ENCODE data around the gene MYO5B. TPM values are rescaled to one million over a fixed set of nuclear protein-coding genes. Genes with fewer than 3 reads are reported as not detected.

The MYO5B gene
- total RNA-seq, 1 donor from 2014 or later: 22.6 TPM

DNA sequence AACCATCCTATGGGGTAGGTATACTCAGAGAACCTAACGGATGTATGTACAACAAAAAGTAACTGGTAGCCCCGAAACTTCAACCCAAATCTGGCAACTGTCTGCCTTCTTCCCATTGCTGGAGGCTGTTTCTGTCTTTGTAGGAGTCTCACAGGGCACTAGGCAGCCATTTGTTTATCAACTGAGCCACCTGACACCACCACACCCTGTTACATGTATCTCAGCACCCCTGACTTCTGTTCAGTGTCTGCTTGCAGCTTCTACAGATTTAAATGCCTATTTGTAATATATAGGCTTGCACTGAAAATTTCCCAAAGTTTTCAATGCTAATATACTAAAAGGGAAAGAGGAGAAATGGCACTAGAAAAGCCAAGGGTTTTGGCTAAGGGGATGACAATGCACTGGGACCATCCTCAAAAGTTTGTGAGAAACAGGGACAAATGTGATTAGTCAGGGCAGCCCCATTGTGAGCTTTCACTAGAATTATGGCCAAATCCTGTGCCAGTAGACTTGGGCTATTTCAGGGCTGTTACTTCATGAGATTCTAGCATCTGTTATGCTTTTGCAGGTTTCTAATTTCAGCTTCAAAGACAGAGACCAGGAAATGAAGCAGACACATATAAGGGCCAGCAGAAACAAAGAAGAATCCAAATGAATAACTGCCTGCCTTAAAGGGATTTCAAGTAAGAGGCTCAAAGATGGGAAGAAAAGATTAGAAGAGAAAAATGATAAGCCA is 103.3 kb downstream of the MYO5B start:
- Histone ChIP-seq H3K27ac (no peak overlapping the region), H3K4me1 (peaks cover 9% of the 10 kb centered on the region), H3K4me3 (no peak overlapping the region), H3K36me3 (no peaks in the 10 kb centered on the region), H3K9me3 (no peaks in the 10 kb centered on the region), H3K27me3 (no peaks in the 10 kb centered on the region)
- intact Hi-C loops (cut with DNase I): no loop called here
- TF ChIP-seq POLR2A (IDR thresholded peaks at IDR 0.05): no peak
- TF ChIP-seq, protein P1, sequence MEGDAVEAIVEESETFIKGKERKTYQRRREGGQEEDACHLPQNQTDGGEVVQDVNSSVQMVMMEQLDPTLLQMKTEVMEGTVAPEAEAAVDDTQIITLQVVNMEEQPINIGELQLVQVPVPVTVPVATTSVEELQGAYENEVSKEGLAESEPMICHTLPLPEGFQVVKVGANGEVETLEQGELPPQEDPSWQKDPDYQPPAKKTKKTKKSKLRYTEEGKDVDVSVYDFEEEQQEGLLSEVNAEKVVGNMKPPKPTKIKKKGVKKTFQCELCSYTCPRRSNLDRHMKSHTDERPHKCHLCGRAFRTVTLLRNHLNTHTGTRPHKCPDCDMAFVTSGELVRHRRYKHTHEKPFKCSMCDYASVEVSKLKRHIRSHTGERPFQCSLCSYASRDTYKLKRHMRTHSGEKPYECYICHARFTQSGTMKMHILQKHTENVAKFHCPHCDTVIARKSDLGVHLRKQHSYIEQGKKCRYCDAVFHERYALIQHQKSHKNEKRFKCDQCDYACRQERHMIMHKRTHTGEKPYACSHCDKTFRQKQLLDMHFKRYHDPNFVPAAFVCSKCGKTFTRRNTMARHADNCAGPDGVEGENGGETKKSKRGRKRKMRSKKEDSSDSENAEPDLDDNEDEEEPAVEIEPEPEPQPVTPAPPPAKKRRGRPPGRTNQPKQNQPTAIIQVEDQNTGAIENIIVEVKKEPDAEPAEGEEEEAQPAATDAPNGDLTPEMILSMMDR (IDR thresholded peaks at IDR 0.05): no peak
- no peak for TF ChIP-seq POLR2AphosphoS5 (IDR thresholded peaks at IDR 0.05; ENCODE audit: insufficient read depth in 1 of 2, low read depth in 1 of 2)
- no peak for DNase-seq (ENCODE audit: extremely low spot score in 2 of 2)

DNA sequence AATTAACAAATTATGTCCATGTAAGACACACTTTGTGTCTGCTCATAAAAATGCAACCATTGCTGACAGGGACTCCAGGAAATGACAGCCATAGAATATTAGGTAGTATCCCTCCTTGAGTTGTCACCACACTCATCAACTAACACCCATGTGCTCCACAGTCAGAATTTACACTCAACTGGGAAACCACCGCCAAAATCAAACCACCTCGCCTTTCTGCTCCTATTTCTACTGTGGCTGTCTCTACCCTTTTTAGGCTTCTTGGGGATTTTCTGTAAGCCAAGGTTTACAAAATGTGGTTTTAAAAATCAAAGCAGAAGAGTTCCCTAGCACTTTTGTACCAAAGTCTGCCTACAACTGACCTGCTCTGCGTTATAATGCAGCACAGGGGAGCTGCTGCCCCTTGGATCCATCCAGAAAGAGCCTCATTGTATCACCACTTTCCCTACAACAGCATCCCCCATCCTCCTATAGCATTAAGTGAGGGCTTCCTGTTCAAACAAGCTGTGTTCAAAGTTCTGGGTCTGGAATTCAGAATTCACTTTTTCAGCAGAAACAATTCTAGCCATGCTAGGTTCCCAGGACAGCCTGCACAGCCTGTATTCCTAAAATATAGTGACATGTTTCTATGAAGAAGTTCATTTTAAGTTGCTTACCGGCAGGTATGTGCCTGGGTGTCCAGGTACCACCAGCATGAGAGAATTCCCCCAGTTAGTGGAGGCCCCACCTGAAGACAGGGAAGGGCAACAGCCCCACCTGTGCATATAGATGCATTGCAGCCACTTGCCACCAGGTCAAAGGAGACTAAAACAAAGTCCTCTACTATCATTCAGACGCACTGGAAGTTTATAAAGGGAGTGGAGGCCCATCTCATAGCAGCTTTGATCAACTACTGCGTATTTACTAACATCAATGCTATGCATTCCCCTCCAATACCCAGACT is 104.3 kb downstream of the MYO5B start:
- H3K27me3 ChIP-seq: no peaks in the 10 kb centered on the region
- H3K9me3 ChIP-seq: no peaks in the 10 kb centered on the region
- TF ChIP-seq POLR2AphosphoS5 (IDR thresholded peaks at IDR 0.05; ENCODE audit: insufficient read depth in 1 of 2, low read depth in 1 of 2) (no peak), POLR2A (IDR thresholded peaks at IDR 0.05) (no peak)
- TF ChIP-seq, protein P1 (IDR thresholded peaks at IDR 0.05): no peak
- H3K27ac ChIP-seq: no peak overlapping the region
- no peak for DNase-seq (ENCODE audit: extremely low spot score in 2 of 2)
- no peaks in the 10 kb centered on the region for H3K36me3 ChIP-seq
- no peak overlapping the region for H3K4me3 ChIP-seq
- intact Hi-C loops (cut with DNase I): no loop called here
- H3K4me1 ChIP-seq: peaks cover 6% of the 10 kb centered on the region

DNA sequence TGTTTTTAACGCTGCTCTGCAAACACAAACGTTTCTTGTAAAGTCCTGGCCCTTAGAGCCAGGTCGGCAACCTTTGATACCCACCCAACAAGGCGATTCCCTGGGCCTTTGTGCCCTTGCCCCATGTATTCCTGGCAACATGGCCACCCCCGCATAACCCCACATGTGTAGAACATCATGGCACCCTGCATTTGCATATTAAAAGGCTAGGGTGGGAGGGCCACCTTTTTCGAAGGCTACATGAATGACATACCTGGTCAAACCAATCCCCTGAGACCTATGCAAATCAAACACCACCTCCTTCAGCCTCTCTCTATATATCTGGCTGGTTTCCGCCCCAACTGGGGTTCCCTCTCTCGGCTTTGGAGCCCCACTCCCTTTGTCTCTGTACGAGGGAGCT is 105.2 kb downstream of the MYO5B start:
- no peak for DNase-seq (ENCODE audit: extremely low spot score in 2 of 2)
- intact Hi-C loops (cut with DNase I): no loop called here

DNA sequence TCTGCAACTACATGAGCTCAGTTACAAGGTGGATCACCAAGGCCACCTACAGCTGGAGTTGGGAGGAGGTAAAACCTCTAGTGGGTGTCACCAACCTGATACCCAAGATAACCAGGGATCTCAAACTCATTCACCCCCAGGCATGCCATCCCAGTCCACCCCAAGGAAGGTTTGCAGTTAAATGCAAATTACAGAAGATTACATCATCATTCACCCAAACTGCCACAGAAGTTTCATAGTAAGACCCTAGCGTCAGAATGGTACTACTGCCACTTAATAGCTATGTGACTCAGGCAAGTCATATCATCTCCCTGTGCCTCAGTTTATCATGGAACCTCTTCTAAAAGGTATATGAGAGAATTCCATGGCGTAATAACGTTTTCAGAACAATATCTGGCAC is 111.2 kb downstream of the MYO5B start:
- DNase-seq (ENCODE audit: extremely low spot score in 2 of 2): no peak
- H3K27me3 ChIP-seq: no peaks in the 10 kb centered on the region
- H3K27ac ChIP-seq: no peak overlapping the region
- H3K9me3 ChIP-seq: no peaks in the 10 kb centered on the region
- no peak overlapping the region for H3K4me3 ChIP-seq
- H3K4me1 ChIP-seq: peaks cover 11% of the 10 kb centered on the region
- intact Hi-C loops (cut with DNase I): no loop called here
- TF ChIP-seq POLR2A (IDR thresholded peaks at IDR 0.05) (no peak), POLR2AphosphoS5 (IDR thresholded peaks at IDR 0.05; ENCODE audit: insufficient read depth in 1 of 2, low read depth in 1 of 2) (no peak)
- TF ChIP-seq, protein P1 (IDR thresholded peaks at IDR 0.05): no peak
- H3K36me3 ChIP-seq: no peaks in the 10 kb centered on the region

More for the DNA sequence above, 105.2 kb downstream of the MYO5B start:
- H3K4me3 ChIP-seq: no peak overlapping the region
- H3K36me3 ChIP-seq: no peaks in the 10 kb centered on the region
- peaks cover 6% of the 10 kb centered on the region for H3K4me1 ChIP-seq
- no peaks in the 10 kb centered on the region for H3K9me3 ChIP-seq
- TF ChIP-seq, protein P1 (IDR thresholded peaks at IDR 0.05): no peak
- no peak for TF ChIP-seq POLR2AphosphoS5 (IDR thresholded peaks at IDR 0.05; ENCODE audit: insufficient read depth in 1 of 2, low read depth in 1 of 2)
- TF ChIP-seq POLR2A (IDR thresholded peaks at IDR 0.05): no peak
- no peak overlapping the region for H3K27ac ChIP-seq
- no peaks in the 10 kb centered on the region for H3K27me3 ChIP-seq
